GM20000 (cell line): ENCODE measurements around the gene CTCF.

Experiments used
- DNase-seq: peaks from one replicate; pipeline ENCODE4 v3.0.0; 2012; ENCODE audit warnings: low spot score
- CTCF ChIP-seq: IDR thresholded peaks from 2 replicates; pipeline ENCODE4 v1.5.1; 2012; ENCODE audit warnings: mild to moderate bottlenecking, control low read depth; ENCODE audit errors: extremely low read depth, missing control alignments

The CTCF gene

GRCh38 chr16:67653789-67654402 is 91.6 kb downstream of the CTCF start:
- DNase-seq, result peak; percentile 53
- no peak for TF ChIP-seq CTCF

DNA sequence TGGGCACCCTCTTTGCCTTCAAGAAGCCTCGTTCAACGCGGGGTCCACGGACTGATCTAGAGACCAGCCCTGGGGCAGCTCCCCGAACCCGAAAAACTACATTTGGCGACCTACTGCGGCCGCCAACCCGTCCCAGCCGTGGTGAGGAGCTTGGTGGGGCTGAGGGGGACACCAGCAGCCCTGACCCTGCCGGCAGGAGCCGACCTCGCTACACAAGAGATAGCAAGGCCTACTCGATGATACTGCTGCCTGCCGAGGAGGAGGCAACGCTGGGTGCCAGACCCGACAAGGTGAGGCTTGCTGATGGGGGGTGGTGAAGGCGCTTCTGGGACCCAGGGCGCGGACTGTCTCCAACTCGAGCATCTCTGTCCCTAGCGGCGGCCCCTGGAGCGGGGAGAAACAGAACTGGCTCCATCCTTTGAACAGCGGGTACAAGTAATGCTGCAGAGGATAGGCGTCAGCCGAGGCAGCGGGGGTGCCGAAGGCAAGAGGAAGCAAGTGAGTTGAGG is 92.1 kb downstream of the CTCF start:
- TF ChIP-seq CTCF, result no peak
- DNase-seq, result no peak

- no peak for DNase-seq
Observed at GRCh38 chr16:67655363-67655762, 93.0 kb downstream of the CTCF start.

GRCh38 chr16:67656344-67657016 is 94.2 kb downstream of the CTCF start:
- no peak for DNase-seq
- no peak for TF ChIP-seq CTCF

More at GRCh38 chr16:67655363-67655762, 93.0 kb downstream of the CTCF start:
- TF ChIP-seq CTCF, result no peak

DNA sequence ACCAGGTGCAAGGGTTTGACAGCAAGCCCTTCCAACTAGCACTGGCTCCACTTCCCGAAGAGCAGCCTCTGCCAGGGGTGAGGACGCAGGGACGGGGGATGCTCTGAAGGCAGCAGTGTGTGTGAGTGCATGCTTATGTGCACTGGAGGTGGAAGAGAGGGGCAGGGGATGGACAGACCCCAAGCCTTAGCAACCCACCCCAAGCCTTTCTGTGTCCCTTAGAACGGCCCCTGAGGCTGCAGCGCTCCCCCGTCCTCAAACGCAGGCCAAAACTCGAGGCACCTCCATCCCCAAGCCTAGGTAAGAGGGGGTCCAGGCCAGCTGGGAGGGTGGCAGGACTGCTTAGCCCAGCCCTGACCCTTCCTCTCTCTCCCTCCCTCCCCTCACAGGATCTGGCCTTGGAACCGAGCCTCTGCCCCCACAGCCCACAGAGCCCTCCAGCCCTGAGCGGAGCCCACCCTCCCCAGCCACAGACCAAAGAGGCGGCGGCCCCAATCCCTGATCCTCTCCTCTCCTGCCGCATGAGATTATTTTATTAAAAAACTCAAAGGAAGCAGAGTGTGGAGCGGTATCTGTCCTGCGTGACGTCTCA is 94.8 kb downstream of the CTCF start:
- DNase-seq, result no peak
- TF ChIP-seq CTCF, result no peak

DNA sequence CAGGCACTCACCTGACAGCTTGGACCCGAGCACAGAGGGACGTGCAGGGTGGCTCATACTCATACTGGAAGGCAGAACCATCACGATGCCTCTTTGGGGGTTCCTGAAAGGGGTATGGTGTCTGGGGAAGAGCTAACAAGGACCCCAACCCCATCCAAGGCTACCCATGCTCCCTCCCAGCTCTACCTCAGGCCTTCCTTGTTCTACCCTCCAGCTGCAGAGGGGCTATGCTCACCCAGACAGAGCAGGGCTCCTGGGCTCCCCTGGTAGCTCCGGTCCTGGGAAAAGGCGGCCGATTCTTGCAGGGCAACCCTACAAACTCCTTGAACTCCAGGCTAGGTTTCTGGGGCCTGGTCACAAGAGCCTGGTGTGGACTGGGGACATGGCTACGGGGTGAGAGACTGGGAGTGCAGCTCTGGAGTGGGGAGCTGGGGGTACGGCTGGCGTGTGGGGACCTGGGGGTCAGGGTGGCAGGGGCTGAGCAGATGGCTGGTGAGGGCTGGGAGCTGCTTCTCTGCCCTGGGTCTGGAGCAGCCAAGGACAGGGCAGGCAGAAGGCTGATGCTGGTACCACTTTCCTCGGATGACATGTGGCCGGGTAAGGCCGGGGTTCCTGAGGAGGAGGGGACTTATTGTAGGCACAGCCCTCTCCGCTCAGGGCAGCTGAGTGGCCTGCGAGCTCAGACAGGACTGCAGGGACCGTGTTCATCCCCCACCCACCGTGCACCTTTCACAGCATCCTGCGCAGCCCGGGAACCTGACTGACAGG is 95.6 kb downstream of the CTCF start:
- DNase-seq, result no peak
- no peak for TF ChIP-seq CTCF
